Measurements from ENCODE around the gene CSF3R.

CSF3R gene

DNA sequence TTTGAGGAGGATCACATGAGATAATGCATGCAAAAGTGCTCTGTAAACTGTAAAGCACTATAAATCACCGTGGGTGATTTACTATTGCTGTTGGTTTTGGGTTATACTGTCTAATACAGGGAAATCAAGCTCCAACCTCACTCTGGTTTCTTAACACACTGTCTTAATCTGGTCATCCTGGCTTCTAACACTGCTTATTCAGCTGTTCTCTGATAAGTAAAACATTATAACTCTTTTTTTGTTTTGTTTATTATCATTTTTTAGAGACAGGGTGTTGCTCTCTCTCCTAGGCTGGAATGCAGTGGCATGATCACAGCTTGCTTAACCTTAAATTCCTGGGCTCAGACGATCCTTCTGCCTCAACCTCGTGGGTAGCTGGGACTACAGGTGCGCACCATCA is 63.1 kb downstream of the CSF3R start:
- no peak for DNase-seq (ENCODE audit: low spot score)

DNA sequence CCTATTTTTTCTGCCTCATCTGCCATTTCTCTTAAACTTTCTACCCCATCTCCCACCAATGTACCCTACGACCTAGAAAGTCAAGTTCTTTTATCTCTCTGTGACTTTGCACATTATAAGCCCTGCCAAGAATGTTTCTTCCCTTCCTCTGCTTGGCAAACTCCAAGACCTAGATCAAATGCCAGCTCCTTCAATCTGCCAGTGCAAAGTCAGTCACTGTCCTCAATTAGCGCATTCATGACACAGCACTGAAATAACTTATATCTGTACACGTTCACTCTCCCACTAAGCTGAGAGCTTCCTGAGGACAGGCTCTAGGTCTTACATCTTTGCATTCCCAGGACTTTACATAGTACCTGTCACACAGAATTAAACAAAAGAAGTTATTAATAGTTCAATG is 63.6 kb downstream of the CSF3R start:
- no peak for DNase-seq (ENCODE audit: low spot score)

DNA sequence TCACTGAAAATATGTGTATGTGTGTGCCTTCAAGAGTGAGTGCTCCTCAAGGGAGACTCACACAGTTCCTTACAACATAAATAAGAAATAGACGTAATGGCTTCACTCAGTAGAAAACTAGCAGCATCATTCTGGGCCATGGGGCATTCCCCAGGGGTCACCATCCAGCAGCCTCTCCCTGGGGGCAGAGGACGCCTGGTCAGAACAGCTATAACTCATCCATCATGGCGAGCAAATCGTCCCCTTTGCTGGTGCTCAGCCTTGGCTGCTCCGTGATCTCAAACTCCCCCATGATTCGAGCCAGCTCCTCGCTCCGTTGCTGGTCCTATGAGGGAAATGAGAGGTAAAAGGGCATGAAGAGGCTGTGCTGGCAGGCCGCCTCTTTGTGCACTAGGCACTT is 64.8 kb downstream of the CSF3R start:
- DNase-seq (ENCODE audit: low spot score) = no peak
